ENCODE results near the gene SETBP1. TPM values are rescaled to one million over a fixed set of nuclear protein-coding genes. Genes with fewer than 3 reads are reported as not detected.

The SETBP1 gene
- total and polyA plus RNA-seq, 2 of the 4 experiments (the other 2 are of a cell fraction) = 0.19 to 0.36 TPM

DNA sequence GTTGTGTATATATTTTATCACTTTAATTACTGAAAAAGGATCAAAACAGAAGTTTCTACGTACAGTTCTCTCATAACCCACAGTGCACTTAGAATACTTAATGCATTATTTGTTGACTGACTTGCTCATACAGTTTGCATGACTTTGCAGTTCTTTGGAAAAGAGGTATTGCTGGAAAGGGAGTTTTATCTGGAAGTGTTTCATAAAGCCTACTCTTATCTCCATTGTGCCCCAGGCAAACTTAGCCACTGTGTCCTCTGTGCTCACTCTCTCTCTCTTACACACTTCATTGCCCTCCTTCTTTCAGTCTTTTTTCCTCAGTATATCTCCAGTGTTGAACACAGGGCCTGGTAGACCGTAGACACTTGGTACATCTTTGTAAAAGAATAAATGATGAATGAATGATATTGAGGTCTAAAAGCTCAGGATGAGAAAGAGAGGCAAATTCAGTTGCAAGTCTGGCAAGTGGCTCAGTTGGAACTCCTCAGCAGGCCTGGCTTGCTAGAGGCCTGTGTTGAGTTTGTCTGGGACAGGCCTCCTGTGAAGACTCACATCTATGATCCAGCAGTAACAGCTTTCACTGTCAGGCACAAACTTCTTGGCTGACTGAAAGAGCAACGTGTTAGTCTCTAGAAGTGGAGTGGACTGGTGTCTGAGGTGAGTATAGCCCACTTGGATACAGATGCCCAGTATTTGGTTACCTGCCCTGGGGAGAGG, 56.1 kb downstream of the SETBP1 start:
- Histone ChIP-seq H2AK5ac (ENCODE audit: low read depth, low read length) (no peak overlapping the region), H4K20me1 (ENCODE audit: insufficient read depth, low read length) (no peaks in the 10 kb centered on the region), H2BK120ac (ENCODE audit: low read depth, low read length) (no peak overlapping the region), H3K4me2 (ENCODE audit: low read depth, low read length) (no peak overlapping the region), H3K9me3 (ENCODE audit: control insufficient read depth, insufficient read depth, low read length) (no peaks in the 10 kb centered on the region), H3K4me1 (ENCODE audit: control insufficient read depth, insufficient read depth, low read length) (peaks cover 3% of the 10 kb centered on the region; the same call in 1 of the 2 replicates), H3K27ac (ENCODE audit: insufficient read depth, low read length) (no peak overlapping the region), H3K56ac (ENCODE audit: extremely low read depth, insufficient read depth, low read length) (no peak overlapping the region), H3K27me3 (ENCODE audit: control insufficient read depth, insufficient read depth, low read length) (peaks cover 2% of the 10 kb centered on the region), H3K36me3 (ENCODE audit: control insufficient read depth, insufficient read depth, low read length) (no peaks in the 10 kb centered on the region), H3K18ac (ENCODE audit: low read depth, low read length) (no peak overlapping the region), H3K23ac (ENCODE audit: low read depth, low read length) (no peak overlapping the region), H3K14ac (replicated peaks; ENCODE audit: low read depth, low read length) (no peak overlapping the region), H4K8ac (ENCODE audit: low read depth in 2 of 2, low read length in 2 of 2) (no peak overlapping the region), H4K91ac (ENCODE audit: insufficient read depth, low read depth, low read length) (no peak overlapping the region), H3K4ac (ENCODE audit: low read depth, low read length) (no peak overlapping the region), H3K9ac (ENCODE audit: low read depth, low read length) (no peak overlapping the region), H2BK20ac (ENCODE audit: low read depth, low read length) (no peak overlapping the region), H2AFZ (replicated peaks; ENCODE audit: low read length, poor library complexity) (no peak overlapping the region), H2BK5ac (ENCODE audit: low read depth, low read length, poor library complexity, severe bottlenecking) (no peak overlapping the region), H4K5ac (ENCODE audit: low read depth, low read length) (no peak overlapping the region), H2BK15ac (ENCODE audit: low read depth, low read length) (no peak overlapping the region), H2AK9ac (replicated peaks; ENCODE audit: low read depth, low read length, poor library complexity) (no peak overlapping the region), H3K4me3 (ENCODE audit: insufficient read depth, low read depth, low read length) (no peak overlapping the region), H3K9me1 (ENCODE audit: insufficient read depth, low read length) (peaks cover 6% of the 10 kb centered on the region; the same call in 1 of the 2 replicates), H3K79me1 (ENCODE audit: low read depth in 1 of 2, low read length in 2 of 2) (no peaks in the 10 kb centered on the region)
- in situ Hi-C loops (cut with MboI; ENCODE audit: low sequenced_read_pairs) (no loop called here), intact Hi-C loops (cut with micrococcal nuclease) (no loop called here), dilution Hi-C loops (cut with HindIII; ENCODE audit: low sequenced_read_pairs, unreplicated experiment) (no loop called here)
- no peak for DNase-seq
- TF ChIP-seq, protein P1, sequence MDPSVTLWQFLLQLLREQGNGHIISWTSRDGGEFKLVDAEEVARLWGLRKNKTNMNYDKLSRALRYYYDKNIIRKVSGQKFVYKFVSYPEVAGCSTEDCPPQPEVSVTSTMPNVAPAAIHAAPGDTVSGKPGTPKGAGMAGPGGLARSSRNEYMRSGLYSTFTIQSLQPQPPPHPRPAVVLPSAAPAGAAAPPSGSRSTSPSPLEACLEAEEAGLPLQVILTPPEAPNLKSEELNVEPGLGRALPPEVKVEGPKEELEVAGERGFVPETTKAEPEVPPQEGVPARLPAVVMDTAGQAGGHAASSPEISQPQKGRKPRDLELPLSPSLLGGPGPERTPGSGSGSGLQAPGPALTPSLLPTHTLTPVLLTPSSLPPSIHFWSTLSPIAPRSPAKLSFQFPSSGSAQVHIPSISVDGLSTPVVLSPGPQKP (IDR thresholded peaks at IDR 0.05; ENCODE audit: borderline replicate concordance, low read depth, low read length) = no peak
- TF ChIP-seq CTCF (conservative IDR thresholded peaks at IDR 0.05; ENCODE audit: low read depth, low read length) (no peak), SMC3 (IDR thresholded peaks at IDR 0.05; ENCODE audit: low read depth, low read length) (no peak), MAFK (IDR thresholded peaks at IDR 0.05; ENCODE audit: low read depth, low read length) (no peak), FOS (IDR thresholded peaks at IDR 0.05; ENCODE audit: low read depth, low read length) (no peak), CHD1 (IDR thresholded peaks at IDR 0.05; ENCODE audit: low read depth, low read length) (no peak), RCOR1 (IDR thresholded peaks at IDR 0.05; ENCODE audit: insufficient replicate concordance, low read length) (no peak), NFE2L2 (IDR thresholded peaks at IDR 0.05; ENCODE audit: low read depth, low read length) (no peak)
- TF ChIP-seq, protein P2, sequence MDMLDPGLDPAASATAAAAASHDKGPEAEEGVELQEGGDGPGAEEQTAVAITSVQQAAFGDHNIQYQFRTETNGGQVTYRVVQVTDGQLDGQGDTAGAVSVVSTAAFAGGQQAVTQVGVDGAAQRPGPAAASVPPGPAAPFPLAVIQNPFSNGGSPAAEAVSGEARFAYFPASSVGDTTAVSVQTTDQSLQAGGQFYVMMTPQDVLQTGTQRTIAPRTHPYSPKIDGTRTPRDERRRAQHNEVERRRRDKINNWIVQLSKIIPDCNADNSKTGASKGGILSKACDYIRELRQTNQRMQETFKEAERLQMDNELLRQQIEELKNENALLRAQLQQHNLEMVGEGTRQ (IDR thresholded peaks at IDR 0.05; ENCODE audit: low read depth, low read length) = no peak
- no CpG with 5 or more reads among the region's 3 CpGs for WGBS, 2 experiments (ENCODE audit: extremely low coverage in 2 of 2, insufficient read length in 1 of 2)
- CTCF ChIA-PET = no interaction called here
- POLR2A ChIA-PET (ENCODE audit: unreplicated experiment) = no interaction called here
- no peak for ATAC-seq (ENCODE audit: low read depth)
- BruUV-seq (replicated peaks) = no TSS peak

All from IMR-90 (cell line).